Fibroblast of skin of left biceps (primary cell): Measurements from ENCODE around the gene B3GNT5.

Experiments
- DNase-seq, 2 experiments: peaks; one replicate each; pipeline ENCODE4 v3.0.0-alpha.2; 2013; ENCODE audit warnings: low read depth in 2 of 2

B3GNT5 gene

DNA sequence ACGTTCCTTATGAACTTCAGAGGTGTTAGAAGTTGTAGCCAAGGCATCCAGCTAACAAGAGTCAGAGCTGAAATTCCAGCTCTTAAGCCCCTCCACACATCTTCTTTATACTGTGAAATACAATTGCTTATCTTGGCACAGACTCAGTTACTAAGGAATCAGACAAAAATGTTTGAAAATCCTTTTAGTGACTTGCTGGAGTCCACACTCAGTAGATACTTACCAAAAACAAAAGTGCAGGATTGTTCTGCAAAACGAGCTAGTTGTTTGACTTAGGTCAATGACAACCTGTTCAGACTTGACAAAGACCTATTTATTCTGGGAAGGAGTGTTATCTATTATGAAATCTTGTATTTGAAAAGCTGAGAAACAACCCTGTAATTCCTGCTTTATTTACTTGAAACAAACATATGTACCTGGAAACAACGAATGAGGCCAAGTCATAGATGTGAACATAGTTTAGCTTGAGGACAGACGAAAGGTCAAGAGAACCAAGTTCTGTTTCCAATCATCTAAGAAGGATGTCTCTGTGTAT lies 38.5 kb downstream of the B3GNT5 start:
- peak; percentile 63 to 68 for DNase-seq

DNA sequence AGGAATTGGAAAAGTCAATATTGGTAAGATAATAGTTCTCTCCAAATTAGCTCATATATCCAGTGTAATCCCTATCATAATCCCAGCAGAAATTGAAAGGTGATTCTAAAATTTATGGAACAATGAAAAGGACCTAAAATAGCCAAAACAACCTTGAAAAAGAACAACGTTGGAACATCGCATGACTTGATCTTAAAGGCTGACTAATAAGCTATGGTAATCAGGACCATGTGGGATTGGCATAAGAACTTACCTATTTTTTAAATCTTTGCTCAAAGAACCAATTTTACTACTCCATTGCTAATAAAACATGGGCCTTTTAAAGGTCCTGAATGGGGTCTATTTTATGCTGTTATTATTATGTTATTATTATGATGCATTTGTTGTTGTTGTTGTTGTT lies 40.9 kb downstream of the B3GNT5 start:
- DNase-seq, result no peak

DNA sequence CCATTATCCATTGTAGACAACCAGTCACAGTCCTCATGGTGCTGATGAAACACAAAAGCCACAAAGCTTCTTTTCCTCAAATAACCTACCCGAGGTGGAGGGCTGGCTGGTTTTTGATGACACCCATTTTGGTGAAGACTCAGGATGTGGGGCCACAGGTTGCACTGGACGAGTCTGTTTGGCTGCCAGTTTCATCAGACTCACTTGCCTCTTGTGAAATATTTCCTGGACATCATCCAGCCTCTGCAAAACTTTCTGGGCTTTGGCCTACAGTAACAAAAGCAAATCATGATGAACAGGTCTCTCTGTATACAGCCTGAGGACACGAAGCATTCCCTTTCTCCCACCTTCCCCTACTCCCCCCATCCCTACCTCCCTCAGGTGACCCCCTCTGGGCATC lies 42.2 kb downstream of the B3GNT5 start:
- peak; percentile 64 to 65 for DNase-seq

DNA sequence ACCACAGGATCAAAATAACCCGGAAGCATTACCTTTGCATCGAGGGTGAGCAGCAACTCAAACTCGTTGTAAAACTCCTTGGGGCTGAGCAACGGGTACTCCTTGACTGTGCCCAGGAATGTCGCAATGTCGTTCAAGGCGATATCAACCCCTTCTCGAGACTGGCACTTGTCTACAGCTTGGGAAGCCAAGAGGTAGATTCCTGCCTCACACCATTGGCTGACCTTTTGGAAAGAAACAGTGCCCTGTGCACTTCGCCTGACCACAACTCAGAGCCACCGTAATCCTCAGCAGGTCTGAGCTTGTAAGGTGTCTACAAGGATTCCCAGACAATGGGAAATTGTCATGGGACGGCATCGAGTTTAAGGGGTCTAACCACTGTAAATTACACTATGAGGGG lies 43.9 kb downstream of the B3GNT5 start:
- no peak for DNase-seq

DNA sequence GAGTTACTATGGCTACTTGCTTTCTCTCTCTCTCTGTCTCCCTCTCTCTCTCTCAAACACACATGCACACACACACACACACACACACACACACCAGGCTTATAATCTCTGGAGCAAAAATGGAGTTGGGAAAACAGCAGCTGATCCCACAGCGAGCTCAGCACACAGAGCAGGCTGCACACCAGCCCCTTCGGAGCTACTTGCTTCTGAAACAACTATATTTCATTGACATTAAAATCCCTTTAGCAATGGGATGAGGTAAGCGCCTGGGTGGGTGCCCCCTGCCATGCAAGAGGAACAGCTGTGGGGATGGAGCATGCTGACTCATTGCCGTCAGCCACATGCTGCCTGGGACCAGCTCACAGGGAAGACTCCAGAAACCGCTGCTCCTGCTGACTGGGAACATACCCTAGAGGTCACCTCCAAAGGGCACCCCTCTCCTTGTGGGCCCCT lies 45.7 kb downstream of the B3GNT5 start:
- DNase-seq, result peak in 1 of 2 experiments; percentile 64

DNA sequence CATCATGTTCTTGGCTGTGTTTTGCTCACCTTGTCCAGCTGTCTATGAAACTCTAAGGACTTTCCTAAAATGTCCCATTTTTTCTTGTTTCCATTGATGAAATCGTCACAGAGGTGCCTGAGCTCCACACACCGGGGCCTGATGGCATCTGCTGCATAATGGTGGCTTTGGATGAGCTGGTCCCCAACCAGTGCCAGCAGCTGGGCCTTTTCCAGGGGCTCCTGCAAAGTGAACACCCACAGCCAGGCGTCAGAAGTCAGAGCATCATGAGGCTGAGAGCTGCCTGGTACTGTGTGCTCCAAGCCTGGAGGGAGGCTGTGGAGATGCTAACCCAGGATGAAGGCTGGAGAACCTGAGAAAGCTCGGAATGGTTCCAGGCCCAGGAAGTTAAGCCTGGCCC lies 46.9 kb downstream of the B3GNT5 start:
- no peak for DNase-seq

DNA sequence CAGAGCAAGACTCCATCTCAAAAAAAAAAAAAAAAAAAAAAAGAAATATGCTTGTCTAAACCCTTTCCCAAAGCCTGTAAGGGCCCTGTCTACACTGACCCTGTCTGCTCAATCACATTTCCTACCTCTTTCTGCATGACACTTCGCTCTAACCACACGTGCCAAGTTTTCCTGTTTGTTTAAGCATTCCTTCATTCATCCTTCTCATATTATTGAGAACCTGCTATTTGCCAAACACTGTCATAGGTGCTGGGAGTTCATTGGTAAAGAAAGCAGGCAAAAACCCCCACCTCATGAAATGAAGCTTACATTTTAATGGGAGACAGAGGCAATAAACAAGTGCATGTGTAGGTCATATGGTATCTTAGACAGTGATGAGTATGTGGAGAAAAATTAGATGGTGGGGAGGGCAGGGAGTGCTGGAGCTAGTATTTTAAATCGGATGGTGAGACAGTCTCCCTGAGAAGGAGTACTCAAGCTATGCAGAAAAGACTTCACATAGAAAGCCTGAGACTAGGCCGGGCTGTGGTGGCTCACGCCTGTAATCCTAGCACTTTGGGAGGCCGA lies 48.0 kb downstream of the B3GNT5 start:
- no peak for DNase-seq

DNA sequence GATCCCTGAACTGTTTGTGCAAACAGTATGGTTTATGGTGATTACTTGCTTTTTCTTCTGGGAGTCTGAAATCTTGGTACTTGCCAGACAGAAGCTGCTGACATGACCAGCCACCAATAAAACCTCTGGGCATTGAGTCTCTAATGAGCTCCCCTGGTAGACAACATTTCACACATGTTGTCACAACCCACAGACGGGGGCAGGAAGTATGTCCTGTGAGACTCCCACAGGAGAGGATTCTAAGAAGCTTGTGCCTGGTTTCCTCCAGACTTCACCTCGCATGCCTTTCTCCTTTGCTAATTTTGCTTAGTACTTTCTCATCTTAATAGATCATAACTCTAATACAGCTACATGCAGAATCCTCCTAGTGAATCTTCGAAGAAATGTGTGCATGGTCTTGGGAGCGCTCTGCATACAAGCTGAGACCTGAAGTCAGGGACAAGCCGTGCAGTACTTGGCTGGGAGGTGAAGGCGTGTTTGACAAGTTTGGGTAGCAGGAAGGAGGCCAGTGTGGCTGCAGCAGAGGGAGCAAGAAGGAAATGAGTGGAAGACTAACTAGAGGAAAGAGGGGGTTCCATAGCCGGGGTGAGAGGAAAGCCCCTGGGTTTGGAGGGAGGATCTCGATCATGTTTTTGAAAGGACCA lies 49.0 kb downstream of the B3GNT5 start:
- no peak for DNase-seq

DNA sequence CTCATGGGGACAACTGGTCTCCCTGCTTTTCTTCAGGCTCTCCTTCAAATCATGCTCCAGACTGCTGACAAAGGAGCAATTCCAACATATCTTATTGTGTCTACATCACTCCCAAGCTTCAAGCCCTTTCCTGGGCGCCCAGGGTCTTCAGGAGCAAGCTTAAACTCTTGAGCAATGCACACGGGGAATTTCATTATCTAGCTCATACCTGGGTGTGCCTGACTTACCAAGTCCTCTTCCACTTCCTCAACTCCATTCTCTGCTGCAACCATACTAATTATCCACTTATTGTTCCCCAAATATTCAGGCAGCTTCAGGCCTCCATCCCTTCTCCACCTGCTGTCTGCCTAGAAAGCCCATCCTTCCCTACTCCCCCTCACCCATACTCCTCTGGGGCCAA lies 50.6 kb downstream of the B3GNT5 start:
- DNase-seq, result no peak

DNA sequence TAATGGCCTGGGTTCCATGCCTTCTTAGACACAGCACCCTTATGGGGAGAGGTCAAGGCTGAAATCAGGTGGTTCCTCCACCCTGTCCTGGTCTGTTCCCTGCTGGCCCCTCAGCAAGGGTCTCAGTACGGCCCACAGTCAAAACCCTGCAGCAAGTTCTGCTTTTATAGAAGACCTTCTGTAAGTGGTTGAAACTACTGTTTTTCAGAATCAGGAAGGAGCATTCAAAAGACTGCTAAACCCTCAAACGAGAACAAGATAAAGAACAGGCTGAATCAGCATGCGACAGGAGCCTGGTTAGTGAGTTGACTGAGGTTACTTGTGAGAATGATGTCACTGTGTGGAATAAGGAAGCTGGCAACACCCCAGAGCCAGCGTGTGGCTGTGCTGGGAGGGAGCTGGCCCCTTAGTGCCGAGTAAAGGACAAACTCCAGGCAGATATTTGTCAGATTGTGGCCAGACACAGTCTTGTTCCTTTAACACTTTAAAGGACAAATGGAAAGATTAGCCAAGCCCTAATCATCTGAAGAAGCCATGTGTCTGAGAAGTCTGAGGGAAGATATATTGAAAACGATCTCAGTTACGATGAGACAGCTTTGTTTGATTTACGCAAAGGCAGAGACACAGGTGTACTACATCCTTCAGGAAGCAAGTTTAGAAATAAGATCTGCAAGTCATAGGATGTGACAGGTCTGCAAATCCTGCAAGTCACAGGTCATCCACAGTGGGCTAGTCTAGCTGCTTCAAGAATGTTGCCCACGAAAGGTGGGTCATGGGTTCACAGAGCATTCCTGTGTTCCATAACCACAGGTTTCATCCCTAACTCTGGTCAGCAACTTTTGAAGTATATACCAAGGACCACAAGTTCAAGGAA lies 54.0 kb downstream of the B3GNT5 start:
- DNase-seq, result no peak

DNA sequence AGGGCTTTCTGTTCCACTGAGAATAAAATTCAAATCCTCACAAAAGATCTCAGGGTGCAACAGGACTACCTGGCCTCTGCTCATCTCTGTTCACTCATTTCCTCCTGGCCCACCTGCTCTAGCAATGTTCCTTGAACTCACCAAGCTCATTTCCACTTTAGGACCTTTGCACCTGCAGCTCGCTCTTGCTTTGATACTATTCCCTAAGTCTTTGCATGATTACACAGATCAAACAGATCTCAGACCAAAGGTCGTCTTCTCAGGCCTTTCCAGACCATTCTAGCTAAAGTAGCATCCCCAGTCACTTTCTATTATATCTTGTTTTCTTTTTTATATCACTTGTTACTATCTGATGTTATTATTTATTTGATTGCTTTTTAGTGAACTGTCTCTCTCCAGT lies 54.7 kb downstream of the B3GNT5 start:
- DNase-seq, result no peak

DNA sequence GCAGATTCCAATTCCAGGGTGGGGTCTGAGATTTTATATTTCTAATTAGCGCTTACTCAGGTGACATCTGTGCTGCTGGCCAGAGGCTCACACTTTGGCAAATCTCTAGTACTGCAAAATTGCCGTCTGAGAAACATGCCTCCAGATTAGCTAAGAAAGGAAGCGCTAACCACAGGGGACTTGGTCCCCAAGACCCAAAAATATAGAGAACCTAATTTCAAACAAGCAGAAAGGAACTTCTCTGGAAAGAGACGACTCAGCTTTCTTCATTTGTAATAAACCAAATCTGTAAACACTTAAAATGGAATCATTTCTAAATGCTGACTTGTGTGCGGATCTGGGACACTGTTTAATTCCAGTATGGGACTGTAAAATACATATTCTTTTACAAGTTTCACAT lies 55.7 kb downstream of the B3GNT5 start:
- DNase-seq, result no peak

DNA sequence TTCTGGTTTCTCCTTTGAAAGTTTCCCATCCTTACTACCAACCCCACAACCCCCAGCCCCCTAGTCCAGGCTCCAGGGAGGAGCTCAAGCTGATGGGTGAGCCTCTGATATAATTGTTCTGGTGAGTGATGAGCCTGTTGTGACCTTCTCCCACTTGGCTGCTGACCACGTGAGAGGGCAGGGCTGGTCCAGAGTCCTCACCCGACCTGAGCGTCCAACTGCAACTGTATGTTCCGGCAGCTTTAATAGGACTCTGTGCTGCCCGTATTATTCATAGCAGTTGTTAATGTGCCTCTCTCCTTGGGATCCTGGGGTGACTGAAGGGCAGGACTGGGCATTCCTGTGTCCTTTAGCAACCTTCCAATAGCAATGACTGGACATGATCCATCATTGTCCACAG lies 56.2 kb downstream of the B3GNT5 start:
- DNase-seq, result no peak

DNA sequence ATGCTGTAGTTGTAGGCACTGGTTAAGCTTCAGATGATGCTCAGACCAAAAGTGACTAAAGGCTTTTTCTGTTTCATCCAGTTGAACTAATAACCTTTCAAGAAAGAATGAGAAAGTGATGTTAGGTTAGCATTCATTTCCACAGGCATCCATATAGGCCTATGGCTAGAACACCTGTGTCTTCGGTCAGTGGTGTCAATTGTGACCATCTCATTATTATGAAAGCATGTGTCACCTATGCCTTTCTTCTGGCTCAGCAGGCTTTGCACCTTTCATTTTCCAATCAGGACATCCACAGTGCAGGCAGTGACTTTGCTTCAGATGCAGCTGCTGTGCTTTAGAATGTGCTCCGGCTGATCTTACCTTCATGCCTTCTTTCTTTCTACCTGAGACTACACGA lies 57.9 kb downstream of the B3GNT5 start:
- no peak for DNase-seq

DNA sequence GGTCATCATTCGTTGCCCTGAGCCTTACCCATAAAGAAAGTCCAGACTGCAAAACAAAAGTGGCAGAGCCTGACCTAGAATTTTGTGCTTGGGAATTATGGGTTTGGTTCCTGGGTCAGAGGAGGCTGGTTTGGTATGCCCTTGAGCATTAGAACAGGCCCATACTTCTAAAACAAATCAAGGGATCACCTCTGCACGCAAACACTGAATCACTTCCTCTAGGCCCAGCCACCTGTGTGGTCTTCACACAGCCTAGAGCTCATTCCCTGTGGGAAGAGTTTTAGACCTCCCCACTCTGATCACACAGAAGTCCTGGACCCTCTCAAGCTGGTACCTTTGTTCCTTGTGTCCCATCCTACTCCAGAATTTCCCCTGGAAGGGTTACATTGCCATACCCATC lies 59.4 kb downstream of the B3GNT5 start:
- DNase-seq, result no peak

DNA sequence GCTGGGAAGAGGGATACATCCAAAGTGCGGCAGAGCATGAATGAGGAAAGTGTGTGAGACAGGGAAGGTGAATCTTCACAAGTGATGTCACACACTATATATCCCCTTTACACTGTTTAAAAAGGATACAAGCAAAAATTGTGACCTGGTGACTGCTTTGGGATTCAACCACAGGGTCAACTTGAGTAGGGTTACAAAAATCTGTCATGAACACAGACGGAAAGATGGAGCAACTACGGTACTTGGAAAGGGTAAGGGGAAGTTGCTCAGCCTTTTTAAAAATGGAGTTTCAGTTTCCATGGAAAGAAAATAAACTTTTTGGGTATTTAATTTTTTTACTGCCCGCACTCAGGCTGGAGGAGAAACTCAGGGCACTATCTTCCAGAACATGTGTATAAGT lies 60.3 kb downstream of the B3GNT5 start:
- DNase-seq, result no peak

DNA sequence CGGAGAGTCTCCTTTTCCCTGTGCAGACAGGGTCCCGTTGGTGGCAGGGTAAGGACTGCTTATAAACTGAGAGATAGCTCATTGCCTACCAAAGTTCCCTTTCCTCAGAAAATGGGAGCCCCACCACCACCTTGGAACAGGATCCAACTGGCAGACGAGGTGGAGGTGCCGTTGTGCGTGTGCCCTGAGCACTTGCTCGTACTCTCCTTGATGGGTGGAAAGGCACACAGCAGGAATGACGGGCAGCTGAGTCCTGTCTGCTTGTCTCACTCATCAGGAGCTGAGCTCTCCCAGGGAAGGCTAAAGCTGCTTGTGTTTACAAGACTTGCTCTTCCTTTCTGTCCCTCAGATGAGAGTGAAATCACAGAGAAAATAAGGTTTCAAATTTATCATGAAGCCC lies 60.7 kb downstream of the B3GNT5 start:
- no peak for DNase-seq

DNA sequence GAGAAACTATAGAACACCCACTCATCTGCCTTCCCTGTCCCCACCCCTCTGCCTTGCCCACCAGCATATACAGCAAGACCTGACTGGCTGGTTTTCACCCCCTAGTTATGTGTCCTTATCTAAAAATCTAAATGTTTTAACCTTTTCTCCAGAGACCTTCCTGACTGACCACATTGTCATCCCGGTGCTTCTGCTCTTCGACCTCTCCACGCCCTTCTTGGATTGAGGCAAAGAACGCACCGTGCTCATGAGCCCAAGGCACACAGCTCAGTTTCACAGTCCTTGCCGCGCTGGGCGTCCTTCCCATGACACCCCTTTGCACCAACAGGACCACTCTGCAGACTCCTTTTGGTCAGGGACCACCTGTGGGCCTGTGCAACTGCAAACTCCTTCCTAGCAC lies 62.7 kb downstream of the B3GNT5 start:
- no peak for DNase-seq

DNA sequence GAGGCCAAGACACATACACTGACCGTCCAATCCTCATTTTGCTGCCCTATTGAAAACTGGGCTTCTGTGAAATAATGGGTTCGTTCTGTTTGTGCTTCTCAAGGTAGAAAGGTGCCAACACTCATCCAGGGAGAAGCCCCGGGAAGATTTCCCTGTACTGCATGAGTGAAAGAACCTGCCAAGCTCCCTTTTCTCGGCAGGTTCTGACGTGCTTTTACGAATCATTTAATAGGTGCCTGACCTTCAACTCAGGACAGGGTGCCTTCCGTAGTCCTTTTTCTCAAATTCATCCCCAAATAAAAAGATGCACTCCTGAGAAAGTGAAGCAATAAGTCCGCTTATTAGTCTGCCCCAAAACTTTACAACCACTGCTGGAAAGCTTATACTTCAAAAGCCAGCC lies 64.2 kb downstream of the B3GNT5 start:
- DNase-seq, result no peak

DNA sequence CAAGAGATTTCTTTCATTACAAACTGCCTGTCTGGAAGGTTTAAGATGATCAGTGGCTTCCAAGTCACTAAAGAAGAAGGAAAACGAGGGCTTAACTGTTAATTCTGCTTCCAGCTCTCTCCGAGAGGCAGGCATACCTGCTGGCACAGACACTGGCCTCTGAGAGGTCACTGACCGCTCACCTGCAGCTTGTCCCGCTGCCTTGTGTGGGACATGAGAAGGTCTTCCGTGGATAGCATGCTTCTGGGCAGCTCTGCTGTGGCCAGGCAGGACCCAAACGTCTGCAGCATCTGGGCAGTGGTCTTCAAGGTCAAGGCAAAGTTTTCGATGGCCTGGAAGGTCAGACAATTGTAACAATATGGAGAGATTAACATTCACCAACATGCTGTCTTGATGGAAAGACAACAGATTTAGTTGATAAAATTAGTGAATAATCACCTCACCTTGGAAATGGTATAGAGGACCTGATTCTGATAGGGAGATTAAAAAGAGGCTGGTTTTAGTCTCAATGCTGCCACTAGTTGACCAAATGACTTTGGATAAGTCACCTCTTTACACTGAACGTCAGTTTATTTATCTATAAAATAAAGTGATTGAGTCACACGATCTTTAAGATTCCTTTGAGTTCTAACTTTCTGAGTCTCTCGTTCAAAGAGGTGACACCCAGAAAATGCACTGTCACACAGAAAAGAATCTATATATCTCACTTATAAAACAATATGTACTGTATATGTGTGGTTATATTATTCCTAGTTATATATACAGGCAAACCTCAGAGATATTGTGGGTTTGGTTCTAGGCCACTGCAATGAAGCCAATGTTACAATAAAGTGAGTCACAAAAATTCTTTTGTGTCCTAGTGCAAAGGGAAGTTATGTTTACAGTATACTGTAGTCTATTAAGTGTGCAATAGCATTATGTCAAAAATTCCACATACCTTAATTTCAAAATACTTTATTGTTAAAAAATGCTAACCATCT lies 65.1 kb downstream of the B3GNT5 start:
- DNase-seq, result no peak

DNA sequence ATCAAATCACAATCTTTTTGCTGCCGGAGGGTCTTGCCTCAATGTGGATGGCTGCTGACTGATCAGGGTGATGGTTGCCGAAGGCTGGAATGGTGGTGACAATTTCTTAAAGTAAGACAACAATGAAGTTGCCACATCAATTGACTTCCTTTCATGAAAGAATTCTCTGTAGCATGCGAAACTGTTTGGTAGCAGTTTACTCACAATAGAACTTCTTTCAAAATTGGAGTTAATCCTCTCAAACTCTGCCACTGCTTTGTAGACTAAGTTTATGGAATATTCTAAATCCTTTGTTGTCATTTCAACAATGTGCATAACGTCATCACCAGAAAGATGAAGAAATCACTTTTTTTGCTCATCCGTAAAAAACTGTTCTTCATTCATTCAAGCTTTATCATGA lies 65.8 kb downstream of the B3GNT5 start:
- no peak for DNase-seq

DNA sequence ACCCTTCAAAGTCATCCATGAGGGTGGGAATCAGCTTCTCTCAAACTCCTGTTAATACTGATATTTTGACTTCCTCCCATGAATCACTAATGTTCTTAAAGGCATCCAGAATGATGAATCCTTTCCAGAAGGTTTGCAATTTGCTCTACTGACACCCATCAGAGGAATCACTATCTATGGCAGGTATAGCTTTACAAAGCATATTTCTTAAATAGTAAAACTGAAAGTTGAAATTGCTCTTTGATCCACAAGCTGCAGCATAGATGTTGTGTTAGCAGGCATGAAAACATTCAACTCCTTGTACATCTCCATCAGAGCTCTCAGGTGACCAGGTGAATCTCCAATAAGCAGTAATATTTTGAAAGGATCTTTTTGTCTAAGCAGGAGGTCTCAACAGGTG lies 66.3 kb downstream of the B3GNT5 start:
- DNase-seq, result no peak
